ENCODE data around the gene SNAP25. TPM values are rescaled to one million over a fixed set of nuclear protein-coding genes. Genes with fewer than 3 reads are reported as not detected.

The SNAP25 gene
- total and polyA plus RNA-seq, 9 of the 15 experiments (the other 6 are each of a cell fraction or from before 2014, with no cell fraction given) = 0.07 TPM; not detected in 8

- ATAC-seq (no peak), FAIRE-seq (no peak), DNase-seq (ENCODE audit: extremely low read depth in 1 of 4, low spot score in 3 of 4) (no peak)
- Histone ChIP-seq H3K4me1 (replicated peaks in 1 of 2; ENCODE audit: control insufficient read depth in 2 of 2, insufficient read depth in 2 of 2, low read length in 2 of 2) (no peaks in the 10 kb centered on the region), H3K4me2 (ENCODE audit: insufficient read depth, low read length) (no peak overlapping the region), H3K9me1 (ENCODE audit: control insufficient read depth, insufficient read depth, low read length) (no peaks in the 10 kb centered on the region), H3K9ac (ENCODE audit: insufficient read depth in 1 of 2, low read depth in 2 of 2, low read length in 2 of 2) (no peak overlapping the region), H3K9me3 (replicated peaks; ENCODE audit: control insufficient read depth, insufficient read depth, low read depth, low read length) (no peaks in the 10 kb centered on the region), H3K27ac (ENCODE audit: extremely low read depth, low read depth, low read length) (no peak overlapping the region), H3K79me2 (ENCODE audit: control insufficient read depth, insufficient read depth, low read length) (no peaks in the 10 kb centered on the region), H3K36me3 (ENCODE audit: control insufficient read depth, insufficient read depth, low read length) (no peaks in the 10 kb centered on the region), H3K4me3 (no peak overlapping the region), H2AFZ (ENCODE audit: low read depth, low read length) (no peak overlapping the region), H3K27me3 (ENCODE audit: control insufficient read depth in 2 of 2, insufficient read depth in 2 of 2, low read length in 2 of 2) (no peaks in the 10 kb centered on the region), H4K20me1 (replicated peaks; ENCODE audit: control insufficient read depth, insufficient read depth, low read length) (no peaks in the 10 kb centered on the region)
- in situ Hi-C loops (cut with MboI) (no loop called here), intact Hi-C loops (cut with micrococcal nuclease) (no loop called here)
- WGBS (ENCODE audit: insufficient coverage, low coverage, missing lambda C conversion rate) = 0% methylated on average over 5 of the region's 5 CpGs
- CTCF ChIA-PET (ENCODE audit: low intra/inter-chr PET ratio) = interaction anchor here (0.7 kb wide), 1 partner anchor 385 kb away, joined by 4 read pairs; no protein-coding TSS in a partner anchor
- POLR2A ChIA-PET = no interaction called here
- TF ChIP-seq CEBPG (CRISPR knock-in tag; IDR thresholded peaks at IDR 0.05) = no peak
- no peak for TF ChIP-seq CEBPG (tag; conservative IDR thresholded peaks at IDR 0.05 in 1 of 2, IDR thresholded peaks at IDR 0.05 in 1 of 2)
- TF ChIP-seq BRD9 (IDR thresholded peaks at IDR 0.05; ENCODE audit: low read depth, partially characterized antibody) = no peak
- TF ChIP-seq U2AF2 (optimal IDR thresholded peaks at IDR 0.05; ENCODE audit: low read depth, low read length) = no peak
- TF ChIP-seq, protein P1, sequence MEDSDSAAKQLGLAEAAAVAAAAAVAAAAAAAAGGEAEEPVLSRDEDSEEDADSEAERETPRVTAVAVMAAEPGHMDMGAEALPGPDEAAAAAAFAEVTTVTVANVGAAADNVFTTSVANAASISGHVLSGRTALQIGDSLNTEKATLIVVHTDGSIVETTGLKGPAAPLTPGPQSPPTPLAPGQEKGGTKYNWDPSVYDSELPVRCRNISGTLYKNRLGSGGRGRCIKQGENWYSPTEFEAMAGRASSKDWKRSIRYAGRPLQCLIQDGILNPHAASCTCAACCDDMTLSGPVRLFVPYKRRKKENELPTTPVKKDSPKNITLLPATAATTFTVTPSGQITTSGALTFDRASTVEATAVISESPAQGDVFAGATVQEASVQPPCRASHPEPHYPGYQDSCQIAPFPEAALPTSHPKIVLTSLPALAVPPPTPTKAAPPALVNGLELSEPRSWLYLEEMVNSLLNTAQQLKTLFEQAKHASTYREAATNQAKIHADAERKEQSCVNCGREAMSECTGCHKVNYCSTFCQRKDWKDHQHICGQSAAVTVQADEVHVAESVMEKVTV (CRISPR knock-in tag; IDR thresholded peaks at IDR 0.05) = no peak
- TF ChIP-seq NFE2L1 (tag; IDR thresholded peaks at IDR 0.05; ENCODE audit: borderline replicate concordance, low read depth) = no peak
- TF ChIP-seq ZNF133 (CRISPR knock-in tag; IDR thresholded peaks at IDR 0.05) = no peak
- TF ChIP-seq, protein P2, sequence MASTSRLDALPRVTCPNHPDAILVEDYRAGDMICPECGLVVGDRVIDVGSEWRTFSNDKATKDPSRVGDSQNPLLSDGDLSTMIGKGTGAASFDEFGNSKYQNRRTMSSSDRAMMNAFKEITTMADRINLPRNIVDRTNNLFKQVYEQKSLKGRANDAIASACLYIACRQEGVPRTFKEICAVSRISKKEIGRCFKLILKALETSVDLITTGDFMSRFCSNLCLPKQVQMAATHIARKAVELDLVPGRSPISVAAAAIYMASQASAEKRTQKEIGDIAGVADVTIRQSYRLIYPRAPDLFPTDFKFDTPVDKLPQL (IDR thresholded peaks at IDR 0.05; ENCODE audit: extremely low read depth, insufficient read length) = no peak
- BruUV-seq (replicated peaks) = no TSS peak
Observed at GRCh38 chr20:10288421-10288820, 69.8 kb downstream of the SNAP25 start.
